Transverse colon (tissue), 4 donors: ENCODE results near the gene HEXD. TPM values are rescaled to one million over a fixed set of nuclear protein-coding genes. Genes with fewer than 3 reads are reported as not detected.

ENCODE experiments used
- DNase-seq: peaks from one replicate; pipeline ENCODE4 v3.0.0-alpha.2; 2019
- H3K27ac ChIP-seq, 4 donors: fragments of 200-600 bp; sonication (generic); 2 replicates each; pipeline ENCODE4 v1.5.1; 2016 to 2018; ENCODE audit warnings: inconsistent platforms in 4 of 4
- H3K27me3 ChIP-seq: fragments of 200-600 bp; sonication (generic); 2 replicates; pipeline ENCODE4 v1.5.1; 2017; ENCODE audit warnings: inconsistent platforms
- H3K36me3 ChIP-seq, 4 donors: fragments of 200-600 bp; sonication (generic); 2 replicates each; pipeline ENCODE4 v1.5.1; 2017 to 2019; ENCODE audit warnings: inconsistent platforms in 4 of 4
- H3K4me1 ChIP-seq, 4 donors: fragments of 200-600 bp; sonication (generic); 2 replicates each; pipeline ENCODE4 v1.5.1; 2017 to 2020; ENCODE audit warnings: inconsistent platforms in 4 of 4
- H3K4me3 ChIP-seq, 4 donors: fragments of 200-600 bp; sonication (generic); 1 replicate in 1 of 4; 2 replicates in 3 of 4; pipeline versions ENCODE4 v1.5.1 to v1.6.1; 2017 to 2019; ENCODE audit warnings: inconsistent platforms in 4 of 4
- H3K9me3 ChIP-seq, 2 donors: fragments of 200-600 bp; sonication (generic); 2 replicates each; pipeline ENCODE4 v1.5.1; 2017 to 2019; ENCODE audit warnings: inconsistent platforms in 2 of 2
- EP300 ChIP-seq: sonication (generic); formaldehyde crosslinking; IDR thresholded peaks from one replicate; pipeline ENCODE4 v1.6.1; 2017; ENCODE audit warnings: antibody characterized with exemption, low read depth
- POLR2A ChIP-seq: fragments of 450-650 bp; IDR thresholded peaks from one replicate; pipeline ENCODE4 v1.6.1; 2016; ENCODE audit warnings: antibody characterized with exemption, mild to moderate bottlenecking, moderate library complexity
- POLR2AphosphoS5 ChIP-seq, 3 donors: sonication (generic); formaldehyde crosslinking; IDR thresholded peaks; one replicate each; pipeline ENCODE4 v1.6.1; 2016; ENCODE audit warnings: antibody characterized with exemption in 3 of 3
- WGBS, 2 donors: methylation state at CpG; one replicate each; pipeline ENCODE4 v1.1.5; 2018; ENCODE audit warnings: low coverage in 1 of 2; 5-methylcytosine and 5-hydroxymethylcytosine counted together
- in situ Hi-C, 4 donors: fragments of 200-750 bp; cut with MboI; loops; one replicate each; pipeline versions ENCODE4 v1.15.0 to v1.15.1; 2017; ENCODE audit warnings: low sequenced_read_pairs in 3 of 4, low pct_ligation_motif_present in 1 of 4, low pct_unique_long_range_greater_than_20kb in 1 of 4
- intact Hi-C: fragments of 100-400 bp; cut with DNase I; formaldehyde crosslinking; loops from one replicate; pipeline ENCODE4 v1.15.1; 2023; ENCODE audit warnings: low total_unique reads
- total RNA-seq, 4 donors: library from RNA; depleted of rRNA; stranded (reverse); fragments of >200 nt; gene quantifications; one replicate each; pipeline ENCODE4 v1.1.0, GENCODE V29; 2016
- TF ChIP-seq, protein P1 (sequence below), 5 experiments: fragments of 200-600 bp in 3 of 5; fragments of 450-650 bp in 2 of 5; sonication (generic) in 3 of 5; IDR thresholded peaks; 1 replicate in 2 of 5; 2 replicates in 3 of 5; pipeline ENCODE4 v1.5.1; 2016 to 2017; ENCODE audit warnings: antibody characterized with exemption in 5 of 5, inconsistent platforms in 3 of 5, mild to moderate bottlenecking in 2 of 5, moderate library complexity in 1 of 5

The HEXD gene
- total RNA-seq, 4 donors from 2014 or later: 45.5 to 258 (median 102) TPM

DNA sequence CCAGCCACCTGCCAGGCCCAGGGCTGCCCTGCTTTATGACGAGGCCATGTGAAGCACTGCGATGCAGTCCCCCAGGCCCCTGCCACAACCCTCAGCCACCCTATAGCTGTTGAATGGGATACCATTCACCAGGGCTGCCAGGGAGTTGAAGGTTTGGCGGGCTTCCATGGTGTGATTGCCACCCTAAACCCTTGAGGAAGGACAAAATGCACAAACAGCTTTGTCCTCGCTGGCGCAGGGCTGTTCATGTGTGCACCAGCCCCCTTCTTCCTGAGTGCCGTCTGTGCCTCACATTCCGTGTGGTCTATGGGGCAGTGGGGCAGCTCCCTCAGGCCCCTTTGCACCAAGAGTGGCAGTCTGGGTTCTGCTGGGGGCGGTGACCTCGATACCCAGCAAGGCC lies 65.7 kb downstream of the HEXD start:
- in situ Hi-C loops: loop anchor here in 1 of 4 donors (10.0 kb wide), 1 partner anchor 71 kb away; no protein-coding TSS in a partner anchor
- peaks cover 0 to 44% (median 16%) of the 10 kb centered on the region in 4 donors for H3K36me3 ChIP-seq
- DNase-seq: peak; percentile 75
- intact Hi-C loops: no loop called here
- no peak overlapping the region for H3K4me3 ChIP-seq
- no peaks in the 10 kb centered on the region for H3K27me3 ChIP-seq
- H3K9me3 ChIP-seq: no peaks in the 10 kb centered on the region
- peaks cover 0 to 15% (median 9%) of the 10 kb centered on the region in 4 donors for H3K4me1 ChIP-seq
- H3K27ac ChIP-seq: peak overlapping the region in 1 of 4 donors; percentile 29
- 83% methylated on average over 9 of the region's 9 CpGs; no CpG with 5 or more reads in 1 of the 2 donors for WGBS, 2 donors
- no peak for TF ChIP-seq POLR2A
- no peak for TF ChIP-seq EP300
- no peak for TF ChIP-seq POLR2AphosphoS5 (IDR thresholded peaks at IDR 0.05)
- TF ChIP-seq, protein P1, sequence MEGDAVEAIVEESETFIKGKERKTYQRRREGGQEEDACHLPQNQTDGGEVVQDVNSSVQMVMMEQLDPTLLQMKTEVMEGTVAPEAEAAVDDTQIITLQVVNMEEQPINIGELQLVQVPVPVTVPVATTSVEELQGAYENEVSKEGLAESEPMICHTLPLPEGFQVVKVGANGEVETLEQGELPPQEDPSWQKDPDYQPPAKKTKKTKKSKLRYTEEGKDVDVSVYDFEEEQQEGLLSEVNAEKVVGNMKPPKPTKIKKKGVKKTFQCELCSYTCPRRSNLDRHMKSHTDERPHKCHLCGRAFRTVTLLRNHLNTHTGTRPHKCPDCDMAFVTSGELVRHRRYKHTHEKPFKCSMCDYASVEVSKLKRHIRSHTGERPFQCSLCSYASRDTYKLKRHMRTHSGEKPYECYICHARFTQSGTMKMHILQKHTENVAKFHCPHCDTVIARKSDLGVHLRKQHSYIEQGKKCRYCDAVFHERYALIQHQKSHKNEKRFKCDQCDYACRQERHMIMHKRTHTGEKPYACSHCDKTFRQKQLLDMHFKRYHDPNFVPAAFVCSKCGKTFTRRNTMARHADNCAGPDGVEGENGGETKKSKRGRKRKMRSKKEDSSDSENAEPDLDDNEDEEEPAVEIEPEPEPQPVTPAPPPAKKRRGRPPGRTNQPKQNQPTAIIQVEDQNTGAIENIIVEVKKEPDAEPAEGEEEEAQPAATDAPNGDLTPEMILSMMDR (IDR thresholded peaks at IDR 0.05): no peak

DNA sequence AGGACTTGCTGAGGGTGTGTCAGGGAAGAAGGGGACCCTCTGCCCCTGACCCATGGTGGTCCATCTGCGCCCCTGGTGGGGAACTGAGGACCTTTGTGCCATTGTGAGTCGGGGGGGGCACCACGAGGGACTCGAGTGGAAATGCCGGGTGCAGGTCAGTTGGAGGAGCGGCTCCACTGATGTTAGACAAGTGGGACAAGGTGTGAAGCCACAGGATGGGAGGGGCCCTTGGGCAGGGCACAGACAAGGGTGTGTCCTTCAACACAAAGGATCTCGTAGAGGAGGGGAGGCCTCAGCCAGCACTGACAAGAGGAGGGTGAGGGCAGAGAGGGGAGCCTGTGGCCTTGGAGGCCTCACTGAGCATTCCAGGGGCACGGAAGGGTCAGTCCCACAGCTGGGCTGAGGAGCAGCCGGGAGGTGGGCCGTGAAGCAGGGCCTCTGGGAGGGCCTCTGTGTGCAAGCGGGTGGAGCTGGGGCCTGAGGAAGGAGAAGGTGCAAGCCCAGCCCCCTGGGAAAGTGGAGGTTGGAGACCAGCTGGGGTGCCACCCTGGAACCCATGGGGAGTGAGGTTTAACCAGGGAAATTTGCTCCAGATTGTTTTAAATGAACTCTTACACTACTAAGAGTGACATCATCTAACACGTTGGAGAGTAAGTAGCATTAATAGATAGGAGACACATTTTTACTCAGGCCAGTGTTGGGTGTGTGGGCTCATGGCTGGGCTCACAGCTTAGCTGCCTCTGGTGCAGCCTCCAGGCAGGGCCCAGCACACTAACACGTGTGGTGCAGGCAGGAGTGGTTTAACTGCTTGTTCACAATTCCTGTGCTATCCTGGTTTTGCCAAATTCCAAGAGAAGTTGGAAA lies 68.3 kb downstream of the HEXD start:
- no peaks in the 10 kb centered on the region for H3K9me3 ChIP-seq
- no peak overlapping the region for H3K4me3 ChIP-seq
- peak overlapping the region in 1 of 4 donors; percentile 35 for H3K27ac ChIP-seq
- DNase-seq: peak; percentile 70
- intact Hi-C loops: no loop called here
- H3K27me3 ChIP-seq: no peaks in the 10 kb centered on the region
- H3K4me1 ChIP-seq: peaks cover 0 to 15% (median 12%) of the 10 kb centered on the region in 4 donors
- in situ Hi-C loops: loop anchor here in 1 of 4 donors (10.0 kb wide), 1 partner anchor 68 kb away; no protein-coding TSS in a partner anchor
- 18 to 64% methylated on average over 5 to 13 of the region's 13 CpGs for WGBS, 2 donors
- H3K36me3 ChIP-seq: peaks cover 0 to 20% (median 9%) of the 10 kb centered on the region in 4 donors
- TF ChIP-seq POLR2AphosphoS5 (IDR thresholded peaks at IDR 0.05) (no peak), POLR2A (no peak), EP300 (no peak)
- TF ChIP-seq, protein P1 (IDR thresholded peaks at IDR 0.05): no peak

DNA sequence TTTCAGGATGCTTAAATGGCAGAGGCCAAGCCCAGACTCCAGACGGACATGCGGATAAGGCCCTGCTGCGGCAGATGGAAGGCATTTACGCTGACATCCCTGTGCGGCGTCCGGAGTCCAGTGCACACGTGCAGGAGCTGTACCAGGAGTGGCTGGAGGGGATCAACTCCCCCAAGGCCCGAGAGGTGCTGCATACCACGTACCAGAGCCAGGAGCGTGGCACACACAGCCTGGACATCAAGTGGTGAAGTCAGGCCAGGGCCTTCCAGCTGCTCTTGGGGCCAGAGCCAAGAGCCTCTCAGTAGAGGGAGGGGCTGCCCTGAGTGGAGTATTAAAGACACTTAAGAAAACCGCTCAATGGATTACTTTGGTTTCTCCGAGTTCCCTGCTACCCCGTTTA lies 69.8 kb downstream of the HEXD start:
- TF ChIP-seq POLR2A (no peak), EP300 (no peak), POLR2AphosphoS5 (IDR thresholded peaks at IDR 0.05) (no peak)
- TF ChIP-seq, protein P1 (IDR thresholded peaks at IDR 0.05): no peak
- DNase-seq: no peak
- WGBS, 2 donors: 85 to 91% methylated on average over 4 to 14 of the region's 14 CpGs
- peaks cover 0 to 16% (median 13%) of the 10 kb centered on the region in 4 donors for H3K4me1 ChIP-seq
- intact Hi-C loops (no loop called here), in situ Hi-C loops (loop anchor here in 1 of 4 donors (10.0 kb wide), 1 partner anchor 67 kb away; no protein-coding TSS in a partner anchor)
- no peak overlapping the region for H3K4me3 ChIP-seq
- no peak overlapping the region for H3K27ac ChIP-seq
- no peaks in the 10 kb centered on the region for H3K9me3 ChIP-seq
- H3K36me3 ChIP-seq: peaks cover 0 to 20% (median 5%) of the 10 kb centered on the region in 4 donors
- no peaks in the 10 kb centered on the region for H3K27me3 ChIP-seq

DNA sequence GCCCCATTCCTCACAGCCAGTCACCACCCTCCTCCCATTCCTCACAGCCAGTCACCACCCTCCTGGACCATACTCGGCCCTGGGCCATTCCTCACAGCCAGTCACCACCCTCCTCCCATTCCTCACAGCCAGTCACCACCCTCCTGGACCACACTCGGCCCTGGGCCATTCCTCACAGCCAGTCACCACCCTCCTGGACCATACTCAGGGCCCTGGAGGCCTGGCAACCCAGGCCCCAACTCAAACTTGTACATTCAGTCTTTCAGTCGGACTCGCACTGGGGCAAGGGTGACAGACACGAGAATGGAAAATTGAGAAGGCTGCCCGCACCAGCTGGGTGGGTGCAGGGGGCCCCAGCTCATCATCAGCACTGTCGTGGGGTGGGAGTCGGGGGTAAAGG lies 71.0 kb downstream of the HEXD start:
- peaks cover 0 to 19% (median 10%) of the 10 kb centered on the region in 4 donors for H3K4me1 ChIP-seq
- intact Hi-C loops: no loop called here
- H3K27ac ChIP-seq: peak overlapping the region in 2 of 4 donors; percentile 17 to 39
- H3K9me3 ChIP-seq: no peaks in the 10 kb centered on the region
- WGBS, 2 donors: 41 to 82% methylated on average over 2 to 8 of the region's 8 CpGs
- no peak for DNase-seq
- no peaks in the 10 kb centered on the region for H3K27me3 ChIP-seq
- TF ChIP-seq POLR2AphosphoS5 (IDR thresholded peaks at IDR 0.05): no peak
- no peak overlapping the region for H3K4me3 ChIP-seq
- in situ Hi-C loops: loop anchor here in 1 of 4 donors (10.0 kb wide), 1 partner anchor 66 kb away; no protein-coding TSS in a partner anchor
- H3K36me3 ChIP-seq: peaks cover 0 to 18% (median 2%) of the 10 kb centered on the region in 4 donors
